Endothelial cell of umbilical vein (primary cell): ENCODE data around the gene RAB19. TPM values are rescaled to one million over a fixed set of nuclear protein-coding genes. Genes with fewer than 3 reads are reported as not detected.

Experiments
- BruUV-seq: library from RNA; stranded (reverse); fragments of 400-500 nt; replicated peaks from 2 replicates; lab custom pipeline; 2021; lab: Mats Ljungman, UMichigan
- CTCF ChIA-PET: fragments of 300-600, 350-600 bp; sonication (Branson Sonifier 250); formaldehyde crosslinking; loops from one replicate; lab custom pipeline; 2021; ENCODE audit warnings: antibody characterized with exemption, inconsistent platforms; lab: Charles Lee
- POLR2A ChIA-PET: fragments of 300-600, 350-600 bp; sonication (Branson Sonifier 250); formaldehyde crosslinking; loops from one replicate; lab custom pipeline; 2021; ENCODE audit warnings: antibody characterized with exemption, inconsistent platforms; lab: Charles Lee
- DNase-seq: peaks from one replicate; pipeline ENCODE4 v3.0.0-alpha.2; 2011; ENCODE audit warnings: low read depth, low spot score
- FAIRE-seq: peaks from 2 replicates; lab custom pipeline; 2011; peaks lifted over from hg19 to GRCh38; lab: Jason Lieb, UNC
- H2AFZ ChIP-seq: 2 replicates; pipeline ENCODE4 v1.6.0; 2012; ENCODE audit warnings: low read depth, low read length, control low read depth, inconsistent platforms
- H3K27ac ChIP-seq: 2 replicates; pipeline ENCODE4 v1.5.1; 2011; ENCODE audit warnings: low read depth, mild to moderate bottlenecking, control low read depth, low read length, moderate library complexity; ENCODE audit not compliant: insufficient read depth
- H3K27me3 ChIP-seq, 2 experiments: 2 replicates each; pipeline versions ENCODE4 v1.6.0 to v1.6.1; 2011; ENCODE audit warnings: low read length in 2 of 2, mixed read lengths in 1 of 2; ENCODE audit not compliant: control insufficient read depth in 2 of 2, insufficient read depth in 2 of 2
- H3K36me3 ChIP-seq, 2 experiments: 2 replicates in 1 of 2; 3 replicates in 1 of 2; pipeline ENCODE4 v1.5.1; 2011; ENCODE audit warnings: low read length in 2 of 2, mild to moderate bottlenecking in 1 of 2, moderate library complexity in 1 of 2; ENCODE audit not compliant: control insufficient read depth in 2 of 2, insufficient read depth in 2 of 2; ENCODE audit errors: extremely low read depth in 1 of 2
- H3K4me1 ChIP-seq: 3 replicates; pipeline ENCODE4 v1.5.1; 2011; ENCODE audit warnings: mild to moderate bottlenecking, low read length; ENCODE audit not compliant: control insufficient read depth, insufficient read depth; ENCODE audit errors: extremely low read depth
- H3K4me2 ChIP-seq: 2 replicates; pipeline ENCODE4 v1.6.1; 2011; ENCODE audit warnings: low read length, control low read depth, mixed read lengths; ENCODE audit not compliant: insufficient read depth
- H3K4me3 ChIP-seq, 3 experiments: fragments of 200-600 bp in 1 of 3; sonication (generic), shearing (Covaris generic) in 1 of 3; replicated peaks in 1 of 3; 2 replicates each; pipeline ENCODE4 v1.5.1; 2011 to 2016; ENCODE audit warnings: control low read depth in 3 of 3, low read length in 3 of 3, mild to moderate bottlenecking in 2 of 3, inconsistent platforms in 1 of 3, low read depth in 1 of 3, moderate library complexity in 1 of 3; ENCODE audit not compliant: insufficient read depth in 1 of 3
- H3K79me2 ChIP-seq: 2 replicates; pipeline ENCODE4 v1.6.0; 2012; ENCODE audit warnings: low read length, inconsistent platforms; ENCODE audit not compliant: control insufficient read depth, insufficient read depth
- H3K9ac ChIP-seq: replicated peaks from 2 replicates; pipeline ENCODE3; 2011; ENCODE audit warnings: low read length, control low read depth; ENCODE audit not compliant: insufficient read depth; ENCODE audit errors: extremely low read depth
- H3K9me1 ChIP-seq: replicated peaks from 3 replicates; pipeline ENCODE4 v1.6.0; 2011; ENCODE audit warnings: mild to moderate bottlenecking, low read length; ENCODE audit not compliant: control insufficient read depth, insufficient read depth; ENCODE audit errors: extremely low read depth
- H3K9me3 ChIP-seq: replicated peaks from 2 replicates; pipeline ENCODE4 v1.5.1; 2012; ENCODE audit warnings: low read length, inconsistent platforms; ENCODE audit not compliant: control insufficient read depth, insufficient read depth
- H4K20me1 ChIP-seq: replicated peaks from 2 replicates; pipeline ENCODE3; 2011; ENCODE audit warnings: mild to moderate bottlenecking, low read length; ENCODE audit not compliant: control insufficient read depth, insufficient read depth; ENCODE audit errors: extremely low read depth
- EZH2 ChIP-seq: IDR thresholded peaks from 2 replicates; pipeline ENCODE4 v1.6.1; 2012; ENCODE audit warnings: borderline replicate concordance, low read depth, mild to moderate bottlenecking, moderate library complexity, low read length, inconsistent platforms; ENCODE audit not compliant: severe bottlenecking
- FOS ChIP-seq: IDR thresholded peaks from 2 replicates; pipeline ENCODE4 v1.6.1; 2011; ENCODE audit warnings: mild to moderate bottlenecking, low read length, moderate library complexity, borderline replicate concordance; ENCODE audit not compliant: insufficient read depth
- GATA2 ChIP-seq: IDR thresholded peaks from 2 replicates; pipeline ENCODE4 v1.7.0; 2011; ENCODE audit warnings: low read depth, mild to moderate bottlenecking, moderate library complexity, mixed read lengths, low read length; ENCODE audit not compliant: insufficient read length, insufficient read depth
- JUN ChIP-seq: IDR thresholded peaks from 2 replicates; pipeline ENCODE4 v1.6.1; 2011; ENCODE audit warnings: borderline replicate concordance, low read depth; ENCODE audit not compliant: insufficient read length, insufficient read depth
- MAX ChIP-seq: IDR thresholded peaks from 2 replicates; pipeline ENCODE4 v1.6.1; 2011; ENCODE audit not compliant: insufficient read depth, insufficient read length
- MYC ChIP-seq: IDR thresholded peaks from one replicate; pipeline ENCODE4 v1.6.1; 2011; ENCODE audit warnings: mild to moderate bottlenecking, low read depth, low read length
- POLR2A ChIP-seq: IDR thresholded peaks from 2 replicates; pipeline ENCODE4 v1.6.1; 2012; ENCODE audit warnings: low read depth, mild to moderate bottlenecking, control low read depth, low read length
- POLR2AphosphoS5 ChIP-seq: IDR thresholded peaks from 2 replicates; pipeline ENCODE4 v1.6.1; 2012; ENCODE audit warnings: low read depth, mild to moderate bottlenecking, control low read depth, low read length, moderate library complexity; ENCODE audit not compliant: insufficient read depth
- dilution Hi-C: fragments of 300-500 bp; cut with MboI; formaldehyde crosslinking; loops from one replicate; pipeline ENCODE4 v1.15.0; 2019; ENCODE audit warnings: low sequenced_read_pairs; ENCODE audit not compliant: extremely low pct_ligation_motif_present
- intact Hi-C: fragments of 100-400 bp; cut with micrococcal nuclease; formaldehyde crosslinking; loops from one replicate; pipeline ENCODE4 v1.10.0; 2022
- polyA plus RNA-seq, 4 experiments: library from polyadenylated mRNA; depleted of rRNA in 3 of 4; stranded (reverse) in 3 of 4; unstranded in 1 of 4; fragments of >200 nt; gene quantifications; 2 replicates each; pipeline versions ENCODE4 v1.2.1 to v1.2.3, GENCODE V29; 2011 to 2012; ENCODE audit warnings: missing spikeins in 1 of 4
- total RNA-seq: library from RNA; stranded (reverse); gene quantifications from 2 replicates; pipeline ENCODE4 v1.2.3, GENCODE V29; 2021
- TF ChIP-seq, protein P1 (sequence below), 2 donors: IDR thresholded peaks; 1 replicate in 1 of 2; 2 replicates in 1 of 2; pipeline ENCODE4 v1.5.1; 2011; ENCODE audit warnings: low read length in 2 of 2, mild to moderate bottlenecking in 2 of 2, moderate library complexity in 2 of 2, control low read depth in 1 of 2, inconsistent platforms in 1 of 2, low read depth in 1 of 2; ENCODE audit not compliant: insufficient read depth in 1 of 2; ENCODE audit errors: extremely low read depth in 1 of 2

Gene RAB19
- total and polyA plus RNA-seq, 2 donors (not counting 3 experiments of a cell fraction or from before 2014, with no cell fraction given), result not detected

GRCh38 chr7:140360697-140361229, 43.1 kb upstream of the RAB19 start:
- Histone ChIP-seq H2AFZ (no peak overlapping the region), H3K36me3 (peaks cover 0 to 6% of the 10 kb centered on the region in 2 experiments), H3K9me1 (no peaks in the 10 kb centered on the region), H3K4me1 (no peaks in the 10 kb centered on the region), H3K9me3 (no peaks in the 10 kb centered on the region), H3K27me3 (no peaks in the 10 kb centered on the region), H3K79me2 (no peaks in the 10 kb centered on the region), H4K20me1 (no peaks in the 10 kb centered on the region), H3K4me2 (no peak overlapping the region), H3K9ac (no peak overlapping the region), H3K4me3 (no peak overlapping the region), H3K27ac (no peak overlapping the region)
- ChIA-PET CTCF (no interaction called here), POLR2A (no interaction called here)
- no TSS peak for BruUV-seq
- no peak for TF ChIP-seq POLR2AphosphoS5
- TF ChIP-seq, protein P1, sequence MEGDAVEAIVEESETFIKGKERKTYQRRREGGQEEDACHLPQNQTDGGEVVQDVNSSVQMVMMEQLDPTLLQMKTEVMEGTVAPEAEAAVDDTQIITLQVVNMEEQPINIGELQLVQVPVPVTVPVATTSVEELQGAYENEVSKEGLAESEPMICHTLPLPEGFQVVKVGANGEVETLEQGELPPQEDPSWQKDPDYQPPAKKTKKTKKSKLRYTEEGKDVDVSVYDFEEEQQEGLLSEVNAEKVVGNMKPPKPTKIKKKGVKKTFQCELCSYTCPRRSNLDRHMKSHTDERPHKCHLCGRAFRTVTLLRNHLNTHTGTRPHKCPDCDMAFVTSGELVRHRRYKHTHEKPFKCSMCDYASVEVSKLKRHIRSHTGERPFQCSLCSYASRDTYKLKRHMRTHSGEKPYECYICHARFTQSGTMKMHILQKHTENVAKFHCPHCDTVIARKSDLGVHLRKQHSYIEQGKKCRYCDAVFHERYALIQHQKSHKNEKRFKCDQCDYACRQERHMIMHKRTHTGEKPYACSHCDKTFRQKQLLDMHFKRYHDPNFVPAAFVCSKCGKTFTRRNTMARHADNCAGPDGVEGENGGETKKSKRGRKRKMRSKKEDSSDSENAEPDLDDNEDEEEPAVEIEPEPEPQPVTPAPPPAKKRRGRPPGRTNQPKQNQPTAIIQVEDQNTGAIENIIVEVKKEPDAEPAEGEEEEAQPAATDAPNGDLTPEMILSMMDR (IDR thresholded peaks at IDR 0.05; ENCODE audit: extremely low read depth in 1 of 2, insufficient read depth in 1 of 2, low read depth in 1 of 2, low read length in 2 of 2), result no peak
- TF ChIP-seq POLR2A, result no peak
- no peak for TF ChIP-seq JUN
- no peak for TF ChIP-seq EZH2
- no peak for TF ChIP-seq MYC
- TF ChIP-seq GATA2, result no peak
- no peak for TF ChIP-seq MAX
- TF ChIP-seq FOS, result no peak
- no peak for FAIRE-seq
- dilution Hi-C loops, result no loop called here
- DNase-seq, result no peak
- intact Hi-C loops, result no loop called here
